HepG2 (cell line): ENCODE data around the gene SNPH. TPM values are rescaled to one million over a fixed set of nuclear protein-coding genes. Genes with fewer than 3 reads are reported as not detected.

Source experiments
- ATAC-seq: fragments of 200-7000 bp; cut with Tn5 transposase; 3 replicates; pipeline ENCODE4 v1.9.1; 2020; ENCODE audit warnings: mild to moderate bottlenecking, moderate library complexity
- BruUV-seq: library from RNA; stranded (reverse); fragments of 400-500 nt; replicated peaks from 2 replicates; lab custom pipeline; 2021; lab: Mats Ljungman, UMichigan
- CTCF ChIA-PET: fragments of 300-600 bp; formaldehyde crosslinking; extraction: SDS; loops from one replicate; lab custom pipeline; 2021; ENCODE audit warnings: low total read pairs, inconsistent platforms, low intra/inter-chr PET ratio; lab: Yijun Ruan, JAX
- POLR2A ChIA-PET: fragments of 350-600 bp; sonication (Branson Sonifier 250); formaldehyde crosslinking; loops from one replicate; lab custom pipeline; 2020; ENCODE audit warnings: antibody characterized with exemption, inconsistent platforms; lab: Yijun Ruan, JAX
- DNase-seq: peaks from one replicate; pipeline ENCODE4 v3.0.0-alpha.2; 2015; ENCODE audit warnings: low spot score
- FAIRE-seq: peaks from 3 replicates; lab custom pipeline; 2011; peaks lifted over from hg19 to GRCh38; lab: Jason Lieb, UNC
- H2AFZ ChIP-seq: one replicate; pipeline ENCODE4 v1.6.1; 2011; ENCODE audit warnings: low read length, inconsistent platforms
- H3K27ac ChIP-seq: fragments of 300-600 bp; 3 replicates; pipeline ENCODE4 v1.8.0; 2011; ENCODE audit warnings: mixed run types, mild to moderate bottlenecking, mixed read lengths, low read length, inconsistent platforms; ENCODE audit not compliant: insufficient read depth; ENCODE audit errors: extremely low read length
- H3K27me3 ChIP-seq, 2 experiments: fragments of 200-600 bp in 1 of 2; 2 replicates in 1 of 2; 3 replicates in 1 of 2; pipeline versions ENCODE4 v1.6.0 to v1.8.0; 2011; ENCODE audit warnings: low read length in 2 of 2, mild to moderate bottlenecking in 2 of 2, moderate library complexity in 2 of 2, inconsistent platforms in 1 of 2; ENCODE audit not compliant: insufficient read depth in 2 of 2, control insufficient read depth in 1 of 2
- H3K36me3 ChIP-seq, 2 experiments: fragments of 200-600 bp in 1 of 2; replicated peaks in 1 of 2; 2 replicates in 1 of 2; 3 replicates in 1 of 2; pipeline versions ENCODE4 v1.5.1 to v1.8.0; 2011; ENCODE audit warnings: low read length in 2 of 2, inconsistent platforms in 1 of 2; ENCODE audit not compliant: insufficient read depth in 2 of 2, control insufficient read depth in 1 of 2
- H3K4me1 ChIP-seq: 2 replicates; pipeline ENCODE4 v1.5.1; 2012; ENCODE audit warnings: low read length, inconsistent platforms; ENCODE audit not compliant: insufficient read depth
- H3K4me2 ChIP-seq: 2 replicates; pipeline ENCODE4 v1.6.0; 2011; ENCODE audit warnings: low read depth, low read length, inconsistent platforms
- H3K4me3 ChIP-seq, 3 experiments: fragments of 200-600 bp in 1 of 3; sonication (generic), shearing (Covaris generic) in 1 of 3; replicated peaks in 1 of 3; 2 replicates each; pipeline ENCODE4 v1.5.1; 2011 to 2016; ENCODE audit warnings: low read length in 3 of 3, inconsistent platforms in 2 of 3, low read depth in 2 of 3, mild to moderate bottlenecking in 2 of 3, control low read depth in 1 of 3, mixed read lengths in 1 of 3; ENCODE audit not compliant: insufficient read depth in 1 of 3
- H3K79me2 ChIP-seq: one replicate; pipeline ENCODE4 v1.6.1; 2011; ENCODE audit warnings: low read length, inconsistent platforms; ENCODE audit not compliant: insufficient read depth
- H3K9ac ChIP-seq: 2 replicates; pipeline ENCODE4 v1.6.0; 2011; ENCODE audit warnings: mild to moderate bottlenecking, low read depth, low read length, inconsistent platforms; ENCODE audit not compliant: insufficient read depth
- H3K9me3 ChIP-seq: 2 replicates; pipeline ENCODE4 v1.5.1; 2012; ENCODE audit warnings: mild to moderate bottlenecking, low read length
- H4K20me1 ChIP-seq: 2 replicates; pipeline ENCODE4 v1.6.0; 2011; ENCODE audit warnings: inconsistent platforms, mild to moderate bottlenecking, low read length, moderate library complexity; ENCODE audit not compliant: insufficient read depth
- ATRX ChIP-seq: sonication (generic); formaldehyde crosslinking; IDR thresholded peaks from 2 replicates; pipeline ENCODE4 v1.4.0; 2020; ENCODE audit warnings: missing genetic modification reagents, borderline replicate concordance
- FIP1L1 ChIP-seq: fragments of 200-400 bp; formaldehyde crosslinking; IDR thresholded peaks from 2 replicates; pipeline ENCODE4 v1.6.1; 2018; ENCODE audit warnings: low read depth, mild to moderate bottlenecking, low read length, moderate library complexity, borderline replicate concordance; ENCODE audit not compliant: insufficient read depth
- NONO ChIP-seq, 2 experiments: fragments of 450-650 bp in 1 of 2; sonication (generic) in 1 of 2; formaldehyde crosslinking in 1 of 2; IDR thresholded peaks in 1 of 2; conservative IDR thresholded peaks in 1 of 2; 2 replicates each; pipeline versions ENCODE4 v1.6.1 to v1.8.0; 2017 to 2022; ENCODE audit warnings: mild to moderate bottlenecking in 1 of 2, missing genetic modification reagents in 1 of 2, moderate library complexity in 1 of 2
- NR3C1 ChIP-seq: sonication (generic); formaldehyde crosslinking; IDR thresholded peaks from 2 replicates; pipeline ENCODE4 v1.4.0; 2020; ENCODE audit warnings: missing genetic modification reagents
- PCBP2 ChIP-seq: fragments of 200-400 bp; formaldehyde crosslinking; optimal IDR thresholded peaks from 2 replicates; pipeline ENCODE3; 2018; ENCODE audit warnings: low read length, low read depth; ENCODE audit not compliant: poor library complexity, severe bottlenecking
- PHF8 ChIP-seq: sonication (generic); formaldehyde crosslinking; IDR thresholded peaks from 2 replicates; pipeline ENCODE4 v1.5.0; 2020; ENCODE audit warnings: missing genetic modification reagents
- PLSCR1 ChIP-seq: sonication (generic); formaldehyde crosslinking; IDR thresholded peaks from 2 replicates; pipeline ENCODE4 v1.5.0; 2020; ENCODE audit warnings: missing genetic modification reagents, mild to moderate bottlenecking, borderline replicate concordance
- ZBTB4 ChIP-seq: sonication (generic); formaldehyde crosslinking; IDR thresholded peaks from 2 replicates; pipeline ENCODE4 v1.4.0; 2020; ENCODE audit warnings: missing genetic modification reagents, mild to moderate bottlenecking, borderline replicate concordance
- ZNF362 ChIP-seq: sonication (generic); formaldehyde crosslinking; IDR thresholded peaks from 2 replicates; pipeline ENCODE4 v1.4.0; 2020; ENCODE audit warnings: missing genetic modification reagents, mild to moderate bottlenecking, borderline replicate concordance
- ZNF883 ChIP-seq: sonication (generic); formaldehyde crosslinking; IDR thresholded peaks from 2 replicates; pipeline ENCODE4 v1.5.1; 2020; ENCODE audit warnings: mild to moderate bottlenecking, missing genetic modification reagents; ENCODE audit errors: not compliant biosample characterization
- ZSCAN31 ChIP-seq: sonication (generic); formaldehyde crosslinking; IDR thresholded peaks from 2 replicates; pipeline ENCODE4 v1.5.0; 2020; ENCODE audit warnings: low read depth, mild to moderate bottlenecking, missing genetic modification reagents
- WGBS: methylation state at CpG from one replicate; pipeline ENCODE4 v1.1.6; 2017; ENCODE audit warnings: low lambda C conversion rate; 5-methylcytosine and 5-hydroxymethylcytosine counted together
- in situ Hi-C: cut with HindIII; loops from 2 replicates; pipeline ENCODE4 v1.10.0; 2017; ENCODE audit warnings: low pct_unique_long_range_greater_than_20kb; ENCODE audit not compliant: extremely low pct_ligation_motif_present
- intact Hi-C: fragments of 100-400 bp; cut with micrococcal nuclease; formaldehyde crosslinking; loops from one replicate; pipeline ENCODE4 v1.10.0; 2022; ENCODE audit not compliant: unreplicated experiment
- polyA plus RNA-seq, 8 experiments: library from polyadenylated mRNA; depleted of rRNA in 3 of 8; stranded (reverse) in 7 of 8; unstranded in 1 of 8; fragments of >200 nt; fragmentation: Illumina TruSeq in 4 of 8; extraction: Trizol in 4 of 8; gene quantifications; 2 replicates each; pipeline versions ENCODE4 v1.2.1 to v1.2.3, GENCODE V29; 2011 to 2016; ENCODE audit warnings: low read depth in 4 of 8, missing spikeins in 1 of 8, mixed read lengths in 1 of 8; ENCODE audit not compliant: insufficient read depth in 1 of 8
- total RNA-seq, 5 experiments: library from RNA; depleted of rRNA; stranded (reverse); fragments of >200 nt; fragmentation: Illumina TruSeq; extraction: Trizol; gene quantifications; 2 replicates each; pipeline ENCODE4 v1.2.3, GENCODE V29; 2016; ENCODE audit warnings: low read depth in 1 of 5

Gene SNPH
- total and polyA plus RNA-seq, 2 of the 13 experiments (the other 11 are each of a cell fraction or from before 2014, with no cell fraction given), result 0.09 TPM; not detected in 1

GRCh38 chr20:1298888-1299511 is 32.9 kb downstream of the SNPH start (continued):
- peak; percentile 27 for TF ChIP-seq ZNF883 (CRISPR knock-in tag)
- TF ChIP-seq PHF8, result no peak
- no peak for TF ChIP-seq NONO (IDR thresholded peaks at IDR 0.05)
- no peak for TF ChIP-seq NONO (CRISPR knock-in tag; conservative IDR thresholded peaks at IDR 0.05)

GRCh38 chr20:1299522-1299921 is 33.4 kb downstream of the SNPH start:
- no peaks in the 10 kb centered on the region for H3K9me3 ChIP-seq
- WGBS, result 57% methylated on average over 9 of the region's 9 CpGs
- ChIA-PET POLR2A (no interaction called here), CTCF (no interaction called here)
- H3K4me2 ChIP-seq, result no peak overlapping the region
- peaks cover 7 to 60% of the 10 kb centered on the region in 2 experiments; a peak in 3 of 5 replicates for H3K27me3 ChIP-seq
- H3K27ac ChIP-seq, result no peak overlapping the region
- H2AFZ ChIP-seq, result no peak overlapping the region
- no peaks in the 10 kb centered on the region for H3K79me2 ChIP-seq
- H3K36me3 ChIP-seq, result no peaks in the 10 kb centered on the region
- ATAC-seq (peak; percentile 68), FAIRE-seq (no peak), DNase-seq (no peak)
- H4K20me1 ChIP-seq, result no peaks in the 10 kb centered on the region
- no TSS peak for BruUV-seq
- H3K4me3 ChIP-seq, result no peak overlapping the region
- in situ Hi-C loops (no loop called here), intact Hi-C loops (loop anchor here (10.0 kb wide), 1 partner anchor 415 kb away; no protein-coding TSS in a partner anchor)
- H3K4me1 ChIP-seq, result no peaks in the 10 kb centered on the region
- no peak overlapping the region for H3K9ac ChIP-seq
- no peak for TF ChIP-seq PCBP2
- TF ChIP-seq PLSCR1, result no peak
- no peak for TF ChIP-seq FIP1L1
- no peak for TF ChIP-seq ZNF362 (CRISPR knock-in tag)
- no peak for TF ChIP-seq ATRX (CRISPR knock-in tag)
- TF ChIP-seq ZBTB4, result 0 out of 2 replicates have a peak, but pooled peaks have one; percentile 19
- no peak for TF ChIP-seq NR3C1
- no peak for TF ChIP-seq ZSCAN31 (CRISPR knock-in tag)
